HG03342 (cell line): ENCODE data around the gene ZMAT5.

Source experiments
- ATAC-seq: cut with Tn5 transposase; IDR thresholded peaks from one replicate; pipeline ENCODE4 v1.9.1; 2021; ENCODE audit warnings: mild to moderate bottlenecking, moderate library complexity; ENCODE audit not compliant: unreplicated experiment

ZMAT5 gene

DNA sequence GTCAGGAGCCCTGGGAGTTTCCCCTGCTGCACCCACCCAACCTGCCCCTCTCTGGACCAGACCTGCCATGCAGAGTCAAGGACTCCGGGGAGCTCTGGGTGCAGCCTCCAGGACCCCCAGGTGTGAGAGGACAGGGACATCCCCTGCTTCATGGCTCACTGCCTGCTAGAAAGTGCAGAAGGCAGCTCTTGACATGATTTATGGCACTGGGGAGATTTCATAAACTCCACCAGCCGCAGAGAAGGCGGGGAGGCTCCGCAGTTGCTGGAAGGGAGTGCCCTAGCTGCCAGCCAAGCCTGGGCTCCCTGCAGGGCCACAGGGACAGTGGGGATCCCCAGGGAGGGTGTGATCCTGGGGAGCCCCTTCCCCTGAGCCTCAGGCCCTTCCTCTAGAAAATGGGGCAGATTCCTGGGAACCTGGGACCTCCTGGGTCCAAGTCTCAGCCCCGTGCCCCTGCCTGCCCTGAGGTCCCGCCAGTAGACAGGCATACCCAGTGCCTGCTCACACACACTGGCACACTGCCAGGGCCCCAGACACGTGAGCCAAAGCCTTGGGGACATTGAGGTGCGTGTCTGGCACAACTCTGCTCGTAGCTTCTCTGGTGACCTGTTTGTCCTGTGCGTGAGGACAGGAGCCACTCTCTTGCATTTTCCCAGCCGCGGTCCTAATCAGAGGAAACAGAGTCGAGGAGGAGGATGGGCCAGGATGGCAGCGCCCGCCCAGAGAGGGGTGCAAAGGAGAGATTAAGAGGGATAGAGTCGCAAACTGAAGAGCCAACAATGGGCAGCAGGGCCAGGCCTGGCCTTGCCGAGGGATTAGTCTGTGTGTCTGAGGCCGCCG, 33.2 kb downstream of the ZMAT5 start:
- no peak for ATAC-seq

DNA sequence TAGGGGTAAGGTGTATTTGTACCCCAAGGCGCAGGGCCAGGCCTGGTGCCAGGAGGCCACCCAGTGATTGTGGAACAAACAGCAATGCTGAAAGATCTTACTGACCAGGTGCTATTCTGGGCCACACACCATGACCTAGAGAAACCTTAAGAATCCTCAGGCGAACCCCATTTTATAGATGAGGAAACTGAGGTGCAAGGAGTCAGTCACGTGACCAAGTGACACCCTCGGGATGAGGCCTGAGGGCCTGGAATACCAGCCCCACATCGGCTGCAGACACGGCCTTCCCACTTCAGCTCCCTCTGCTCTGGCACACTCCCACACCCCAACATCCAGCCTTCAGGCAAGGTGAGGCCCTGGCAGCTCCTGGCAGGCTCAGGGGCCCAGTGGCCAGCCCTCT, 33.9 kb downstream of the ZMAT5 start:
- ATAC-seq, result no peak

DNA sequence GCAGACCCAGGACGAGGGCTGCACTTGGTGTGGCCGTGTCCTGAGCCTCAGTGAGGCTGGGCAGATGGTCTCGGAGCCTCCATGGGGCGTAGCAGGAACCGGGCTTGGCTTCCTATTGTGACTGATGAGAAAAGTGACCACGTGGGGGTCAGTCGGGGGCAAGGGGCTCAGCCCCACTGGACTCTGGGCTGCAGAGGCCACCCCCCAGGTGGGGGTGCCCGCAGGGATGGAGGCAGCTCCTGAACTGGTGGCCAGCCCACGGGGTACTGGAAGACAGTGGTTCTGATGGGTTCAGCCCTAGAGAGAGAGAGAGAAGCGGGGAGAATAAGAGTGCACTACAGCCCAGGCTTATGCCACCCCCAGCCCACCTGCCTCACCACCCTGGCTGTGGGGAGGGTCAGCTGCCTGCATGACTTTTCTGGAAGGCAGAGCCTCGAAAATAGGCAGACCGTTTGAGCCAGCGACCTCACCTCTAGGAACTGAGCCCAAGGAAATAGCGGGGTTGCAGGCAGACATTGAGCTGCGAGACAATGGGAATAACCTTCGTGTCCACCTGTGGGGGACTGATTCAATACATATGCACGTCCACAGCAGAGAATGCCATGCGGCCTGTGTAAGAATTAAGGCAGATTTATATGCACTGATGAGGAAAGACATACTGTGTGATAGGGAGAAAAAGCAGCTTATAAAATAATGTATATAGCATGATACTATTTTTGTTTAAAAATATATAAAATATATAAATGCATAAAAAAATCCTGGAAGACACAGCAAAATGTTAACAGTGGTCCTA, 35.6 kb downstream of the ZMAT5 start:
- no peak for ATAC-seq

DNA sequence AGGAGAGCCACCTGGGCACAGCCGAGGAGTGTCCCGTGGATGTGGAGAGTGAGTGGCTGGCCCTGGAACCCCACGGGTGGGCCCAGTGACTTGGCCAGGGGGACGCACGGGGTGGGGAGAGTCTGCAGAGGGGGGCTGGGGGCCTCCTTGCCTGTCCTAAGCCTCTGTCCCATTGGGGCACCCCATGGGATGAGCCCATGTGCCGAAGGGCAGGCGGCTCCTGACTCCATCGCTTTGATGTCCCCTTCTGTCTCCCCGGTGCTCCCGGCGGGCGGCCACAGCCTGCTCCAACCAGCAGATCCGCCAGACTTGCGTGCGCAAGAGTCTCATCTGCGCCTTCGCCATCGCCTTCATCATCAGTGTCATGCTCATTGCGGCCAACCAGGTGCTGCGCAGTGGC, 37.6 kb downstream of the ZMAT5 start:
- ATAC-seq, result no peak

DNA sequence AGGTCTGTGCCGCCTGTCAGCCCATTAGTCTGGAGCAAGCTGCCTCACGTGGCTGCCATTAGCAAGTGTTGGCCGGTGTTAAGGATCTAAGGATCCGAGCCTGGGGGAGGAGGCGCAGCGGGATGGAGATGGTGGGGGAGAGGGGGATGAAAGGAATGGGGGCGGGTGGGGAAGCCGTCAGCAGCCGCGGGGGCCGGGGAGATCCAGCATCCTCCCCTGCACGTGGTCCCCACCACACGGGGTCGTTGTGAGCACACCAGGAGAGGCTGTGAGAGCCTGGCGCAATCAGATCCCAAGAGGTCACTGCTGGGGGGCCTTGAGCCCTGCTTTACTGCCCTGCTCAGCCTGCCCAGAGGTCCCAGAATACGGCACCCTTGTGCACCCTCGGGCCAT, 39.7 kb downstream of the ZMAT5 start:
- no peak for ATAC-seq

DNA sequence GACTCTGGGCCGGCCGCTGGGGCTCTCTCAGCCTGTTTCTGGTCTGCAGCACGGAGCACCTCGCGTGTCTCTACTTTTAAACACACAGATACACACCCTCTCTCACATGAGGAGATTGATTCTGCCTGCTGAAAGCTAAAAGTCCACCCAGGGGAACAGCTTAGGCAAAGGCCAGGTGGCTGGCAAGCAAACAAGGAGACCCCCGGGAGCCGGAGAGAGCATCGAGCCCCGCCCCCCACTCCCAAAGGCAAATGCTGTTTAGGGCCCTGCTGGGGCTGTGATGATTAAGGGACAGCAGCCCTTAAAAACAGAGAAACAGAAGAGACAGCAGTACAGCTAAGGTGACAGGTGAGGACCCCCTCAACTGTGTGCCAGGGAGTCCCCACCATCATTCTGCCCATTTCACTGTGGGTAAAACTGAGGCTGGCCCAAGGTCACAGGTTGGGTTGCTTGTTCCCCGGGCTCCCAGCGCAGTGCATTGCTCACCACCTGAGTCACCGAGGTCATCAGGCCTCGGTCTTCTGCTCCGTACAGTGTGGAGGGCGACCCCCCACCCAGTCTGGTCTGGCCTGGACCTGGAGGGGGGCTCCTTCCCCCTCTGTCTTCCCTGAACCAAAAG, 40.2 kb downstream of the ZMAT5 start:
- ATAC-seq, result no peak

DNA sequence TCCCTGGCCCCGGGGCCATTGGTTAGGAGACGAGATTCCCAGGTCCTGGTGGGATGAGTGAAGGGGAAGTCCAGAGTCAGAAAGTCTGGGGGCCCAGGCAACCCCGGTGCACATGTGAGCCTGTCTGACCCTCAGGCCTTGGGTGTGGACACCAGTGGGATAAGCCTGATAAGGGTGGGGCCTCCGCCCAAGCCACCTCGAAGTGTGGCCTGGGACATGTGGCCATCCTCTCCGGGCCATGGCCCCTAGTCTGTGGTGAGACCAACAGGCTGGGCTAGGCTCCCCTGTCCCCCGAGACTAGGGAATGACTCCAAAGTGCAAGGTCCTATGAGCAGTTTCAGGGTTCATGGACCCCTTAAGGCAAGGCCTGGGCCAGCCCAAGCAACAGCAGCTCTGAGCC, 40.7 kb downstream of the ZMAT5 start:
- ATAC-seq, result no peak

DNA sequence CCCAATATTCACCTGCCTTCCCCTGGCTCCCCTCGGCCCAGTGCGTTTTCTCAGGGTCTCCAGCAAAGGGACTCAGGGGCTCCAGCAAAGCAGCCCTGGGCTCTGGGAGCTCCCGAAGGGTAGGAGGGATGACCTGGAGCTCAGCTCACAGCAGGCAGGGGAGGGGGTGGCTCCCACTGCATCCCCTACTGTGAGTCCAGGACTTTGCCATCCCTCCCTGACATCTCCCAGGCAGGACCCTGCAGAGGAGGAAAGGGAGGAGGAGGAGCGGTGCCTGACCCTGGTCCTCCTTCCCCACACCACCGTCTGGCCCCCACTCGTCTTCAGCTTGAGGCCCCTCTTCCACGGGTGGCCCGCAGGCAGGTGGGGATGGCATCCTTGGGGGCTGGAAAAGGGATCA, 42.0 kb downstream of the ZMAT5 start:
- no peak for ATAC-seq

DNA sequence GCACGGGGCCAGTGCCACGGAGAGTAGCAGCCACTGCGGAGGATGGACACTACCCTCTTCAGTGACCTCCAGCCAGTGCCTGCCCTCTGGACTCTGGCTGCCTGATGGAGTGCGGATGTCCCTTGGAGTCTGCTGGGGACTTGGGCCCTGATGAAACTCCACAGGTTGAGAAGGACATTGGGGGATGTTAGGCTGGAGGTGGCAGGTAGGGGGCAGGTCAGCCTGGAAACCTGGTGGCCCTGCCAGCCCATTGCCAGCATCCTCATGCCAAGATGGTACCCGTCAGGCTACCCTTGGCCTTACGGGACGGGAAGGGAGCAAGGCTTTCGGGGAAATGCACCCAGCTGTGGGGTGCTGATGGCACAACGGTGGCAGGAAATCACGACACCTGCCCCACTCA, 43.0 kb downstream of the ZMAT5 start:
- no peak for ATAC-seq

DNA sequence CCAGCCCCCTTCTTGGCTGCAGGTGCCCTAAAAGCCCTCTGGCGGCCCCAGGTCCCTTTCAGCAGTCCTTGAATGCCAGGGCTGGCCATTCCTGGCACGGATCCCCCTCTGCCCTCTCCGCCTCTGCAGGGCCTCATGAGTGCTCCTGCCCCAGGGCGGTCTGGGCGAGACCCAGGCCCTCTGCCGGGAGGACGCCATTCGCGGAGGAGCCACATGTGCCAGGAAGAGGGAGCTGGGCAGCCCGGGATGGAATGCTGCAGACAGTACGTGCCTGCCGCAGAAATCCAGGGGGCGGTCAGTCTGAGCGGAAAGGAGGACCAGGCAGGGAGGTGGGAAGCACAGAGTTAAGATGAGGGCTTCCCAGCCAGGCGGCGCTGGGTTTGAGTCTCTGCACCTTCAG, 44.2 kb downstream of the ZMAT5 start:
- no peak for ATAC-seq

DNA sequence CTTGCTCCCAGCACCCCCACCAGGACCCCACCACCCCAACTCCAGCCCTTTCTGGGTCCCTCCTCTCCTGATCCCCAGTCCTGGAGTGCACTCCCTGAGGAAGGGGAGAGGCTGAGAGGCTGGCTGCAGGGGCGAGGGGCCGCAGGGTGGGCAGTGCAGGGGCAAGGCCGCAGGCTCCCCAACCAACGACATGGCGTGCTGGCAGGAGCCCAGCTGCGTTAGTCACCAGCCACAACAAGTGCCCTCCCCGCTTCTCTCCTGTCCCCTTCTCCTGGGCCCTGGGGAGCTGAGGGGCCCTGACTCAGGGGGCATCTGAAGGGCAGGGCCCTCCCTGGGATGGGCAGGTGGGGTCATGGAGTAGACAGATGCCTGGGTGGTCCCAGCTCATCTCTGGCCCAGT, 44.7 kb downstream of the ZMAT5 start:
- ATAC-seq, result no peak

DNA sequence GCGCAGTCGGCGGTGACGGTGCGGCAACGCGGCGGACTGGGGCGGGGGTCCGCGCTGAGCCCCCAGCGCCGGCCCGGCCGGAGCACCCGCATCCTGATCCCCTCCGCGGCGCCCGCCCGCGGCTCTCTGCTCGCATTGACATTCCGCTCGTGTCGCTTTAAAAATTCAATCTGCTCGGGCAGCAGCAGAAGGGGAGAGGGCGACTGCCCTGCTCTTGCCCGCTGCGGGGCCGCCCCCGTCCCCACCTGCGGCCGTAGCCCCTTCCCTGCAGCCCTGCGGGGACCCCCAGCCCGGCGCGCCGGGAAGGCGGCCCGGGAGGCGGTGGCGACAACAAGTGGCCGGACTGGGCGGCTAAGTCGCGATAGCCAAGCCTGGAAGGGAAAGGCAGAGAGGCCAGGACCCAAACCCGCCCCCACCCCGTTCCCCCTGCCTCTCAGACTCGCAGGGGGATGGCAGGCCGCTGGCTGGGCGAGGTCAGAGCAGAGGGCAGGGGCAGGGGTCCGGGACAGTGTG, 45.9 kb downstream of the ZMAT5 start:
- ATAC-seq, result no peak

DNA sequence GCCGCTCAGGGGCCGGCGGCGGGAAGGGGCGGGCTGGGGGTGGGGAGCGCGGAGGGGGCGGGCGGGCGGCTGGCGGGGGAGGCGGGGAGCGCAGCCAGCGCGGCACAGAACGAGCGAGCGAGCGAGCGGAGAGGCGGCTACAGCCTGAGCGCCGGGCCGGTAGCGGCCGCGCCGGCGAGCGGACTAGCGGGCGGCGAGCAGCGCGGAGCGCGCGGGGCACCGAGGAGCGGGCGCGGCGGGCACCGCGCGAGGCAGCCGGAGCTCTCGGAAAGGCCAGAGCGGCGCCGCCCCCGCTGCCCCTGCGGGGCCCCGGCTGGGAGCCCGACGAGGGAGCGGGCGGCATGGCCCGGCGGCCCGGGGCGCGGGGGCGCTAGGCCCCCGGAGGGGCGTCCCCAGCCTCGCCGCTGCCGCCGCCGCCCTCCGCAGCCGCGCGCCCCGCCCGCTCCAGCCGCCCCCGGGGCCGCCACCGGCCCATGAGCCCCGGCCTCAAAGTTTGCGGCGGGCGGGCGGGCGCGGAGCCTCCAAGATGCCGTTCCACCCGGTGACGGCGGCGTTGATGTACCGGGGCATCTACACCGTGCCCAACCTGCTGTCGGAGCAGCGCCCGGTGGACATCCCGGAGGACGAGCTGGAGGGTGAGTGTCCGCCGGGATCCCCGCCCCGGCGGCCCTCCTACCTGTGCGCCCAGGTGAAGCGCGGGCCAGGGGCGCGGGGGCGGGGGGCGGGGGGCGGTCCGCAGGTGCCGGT, 46.7 kb downstream of the ZMAT5 start, which contains the start of gene CABP7:
TSS of gene CABP7 (plus strand) at position 105 of the 747 bp plus-strand sequence. CDS start at position 527, 422 bp downstream.
- no peak for ATAC-seq

DNA sequence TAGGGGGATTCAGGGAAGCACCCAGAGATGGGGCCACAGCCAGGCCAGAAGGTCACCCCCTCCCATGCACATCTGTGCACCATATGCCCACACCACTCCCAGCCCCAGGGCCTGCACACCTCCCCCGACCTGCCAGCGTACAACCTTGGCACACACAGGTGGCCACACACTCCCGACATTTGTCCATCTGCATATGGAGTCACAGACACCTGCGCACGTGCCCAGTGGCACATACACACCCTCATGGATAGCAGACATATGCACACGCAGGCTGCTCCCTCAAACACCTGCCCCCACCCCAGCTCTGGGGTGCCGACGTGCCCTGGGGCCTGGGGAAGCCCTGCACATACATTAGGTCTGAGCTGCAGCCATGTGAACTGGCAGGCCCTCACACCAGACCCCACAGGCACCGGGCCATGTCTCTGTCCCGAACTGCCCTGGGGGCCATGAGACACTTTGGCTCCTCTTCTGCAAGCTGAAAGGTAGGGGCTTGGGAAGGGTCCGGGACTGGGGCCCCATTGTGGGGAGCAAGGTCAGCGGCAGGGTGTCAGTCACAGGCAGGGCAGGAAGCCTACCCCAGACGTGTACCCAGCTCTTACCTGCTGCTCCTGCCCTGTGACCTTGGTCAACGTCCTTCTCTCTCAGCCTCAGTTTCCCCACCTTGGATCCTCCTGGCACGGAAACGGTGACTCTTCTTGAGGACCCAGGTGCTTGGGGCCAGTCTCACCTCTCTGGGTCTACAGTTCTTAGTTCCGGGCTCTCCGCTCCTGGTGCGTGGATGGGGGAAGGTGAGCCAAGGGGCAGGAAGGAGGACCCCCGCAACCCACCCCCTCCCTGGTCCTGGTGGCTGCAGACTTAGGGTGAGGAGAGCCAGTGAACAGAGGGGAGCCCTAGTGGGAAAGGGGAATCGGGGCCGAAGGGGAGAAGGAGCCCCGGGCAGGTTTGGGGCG, 47.6 kb downstream of the ZMAT5 start:
- ATAC-seq, result no peak

DNA sequence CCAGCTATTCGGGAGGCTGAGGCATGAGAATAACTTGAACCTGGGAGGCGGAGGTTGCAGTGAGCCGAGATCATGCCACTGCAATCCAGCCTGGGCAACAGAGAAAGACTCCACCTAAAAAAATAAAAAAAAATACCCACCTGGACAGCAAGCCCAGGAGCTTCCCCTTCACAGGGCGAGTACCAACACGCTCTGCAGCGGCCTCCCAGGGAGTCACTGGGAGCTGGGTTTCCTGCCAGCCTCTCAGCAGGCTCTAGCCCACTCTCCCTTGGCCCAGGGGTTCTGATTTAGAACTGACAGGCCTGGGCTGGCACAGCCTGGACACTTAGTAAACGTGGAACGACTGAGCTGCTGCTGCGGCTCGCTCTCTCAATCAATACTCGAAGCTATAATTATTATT, 49.0 kb downstream of the ZMAT5 start:
- no peak for ATAC-seq

DNA sequence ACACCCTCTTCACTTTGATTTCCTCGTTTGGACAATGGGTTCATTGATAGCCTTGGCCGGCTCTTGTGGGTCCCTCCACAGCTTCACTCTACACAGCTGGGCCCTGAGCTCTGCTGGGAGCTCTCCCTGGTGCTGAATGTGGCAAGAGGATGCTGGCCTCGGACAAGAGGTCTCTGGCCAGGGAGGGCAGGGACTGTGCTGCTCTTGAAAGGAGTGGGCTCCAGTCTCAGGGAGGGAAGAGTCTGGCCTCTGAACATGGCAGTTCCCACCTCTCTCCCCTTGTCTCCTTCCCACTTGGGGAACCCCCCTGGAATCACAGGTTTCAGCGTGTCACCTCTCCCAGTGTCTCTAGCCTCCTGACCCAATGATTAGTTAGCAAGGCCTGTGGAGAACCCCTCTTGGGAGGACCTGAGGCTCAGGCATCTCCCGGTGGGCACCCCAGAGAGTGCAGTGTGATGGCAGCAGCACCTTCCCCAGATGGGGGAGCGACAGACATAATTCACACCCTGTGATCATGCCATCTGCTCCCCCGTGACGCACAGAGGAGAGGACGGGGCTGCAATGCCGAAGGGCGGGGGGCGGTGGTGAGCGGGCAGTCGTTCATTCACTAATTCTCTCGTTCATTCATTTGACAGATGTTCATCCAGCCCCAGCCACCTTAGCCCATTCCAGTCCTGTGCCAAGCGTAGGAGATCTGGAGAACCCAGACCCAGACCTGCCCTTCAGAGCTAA, 49.8 kb downstream of the ZMAT5 start:
- ATAC-seq, result no peak

DNA sequence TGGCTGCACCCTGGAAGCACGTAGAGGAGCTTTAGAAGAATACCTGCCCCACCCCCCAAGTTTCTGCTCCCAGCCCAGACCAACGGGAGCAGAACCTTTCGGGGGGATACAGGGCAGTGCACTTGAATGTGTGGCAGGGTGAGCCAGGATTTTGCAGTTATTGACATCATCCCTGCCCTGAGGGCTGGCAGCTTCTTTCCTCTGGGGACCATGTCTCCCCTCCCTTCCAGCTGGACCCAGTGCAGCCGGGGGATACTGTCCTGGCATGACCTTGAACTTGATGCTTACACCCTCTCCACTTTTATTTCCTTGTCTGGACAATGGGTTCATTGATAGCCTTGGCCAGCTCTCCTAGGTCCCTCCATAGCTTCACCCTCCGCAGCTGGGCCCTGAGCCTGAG, 51.1 kb downstream of the ZMAT5 start:
- no peak for ATAC-seq

DNA sequence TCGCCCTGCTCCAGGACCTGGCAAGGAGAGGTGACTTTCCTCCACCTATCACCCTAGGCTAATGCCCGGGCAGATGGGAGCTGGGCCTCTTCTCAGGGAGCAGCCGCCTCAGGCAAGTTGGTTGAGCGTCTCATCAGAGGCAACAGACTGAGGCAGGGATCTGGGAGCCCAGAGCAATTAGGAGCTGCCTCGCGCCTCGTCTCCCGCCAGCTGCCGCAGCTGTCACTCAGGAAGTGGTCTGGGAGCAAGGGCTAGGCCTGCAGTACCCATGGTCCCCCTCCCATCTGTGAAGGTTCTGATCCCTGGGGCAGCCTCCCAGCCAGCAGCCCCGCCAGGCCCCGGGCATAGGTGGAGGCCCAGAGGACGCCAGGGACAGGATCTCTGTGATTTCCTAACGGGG, 51.6 kb downstream of the ZMAT5 start:
- ATAC-seq, result no peak

DNA sequence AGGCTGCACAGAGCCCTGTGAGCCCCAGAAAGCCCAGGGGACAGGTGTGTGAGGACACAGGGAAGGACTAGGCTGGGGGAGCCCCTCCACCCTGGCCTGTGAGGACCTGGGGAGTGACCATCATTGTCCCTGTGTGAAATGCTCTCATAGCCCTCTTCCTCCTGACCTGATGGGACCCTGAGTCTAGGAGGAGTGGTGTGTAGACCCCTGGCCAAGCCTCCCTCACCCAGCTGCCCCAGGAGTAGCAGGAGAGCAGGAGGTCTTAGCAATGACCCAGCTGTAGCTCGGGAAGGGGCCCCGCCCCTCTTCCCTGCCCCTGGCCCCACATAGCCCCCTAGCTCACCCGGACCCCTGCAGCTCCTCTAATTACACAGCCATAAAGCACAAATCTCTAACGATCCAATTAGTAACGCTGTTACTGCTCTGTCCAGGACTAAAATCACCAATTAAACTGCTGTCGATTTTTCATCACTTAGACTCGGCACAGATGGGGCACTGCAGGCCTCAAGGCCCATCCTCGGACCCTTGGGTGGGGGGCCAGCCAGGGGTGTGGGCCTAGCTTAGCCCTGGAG, 53.6 kb downstream of the ZMAT5 start:
- ATAC-seq, result no peak
